ENCODE data around the gene ARRDC5.
"Not testable (repeated sequence)": the region's sequence is repeated elsewhere in the genome, so short reads cannot be mapped to it uniquely, and the experiment has no call there.

Gene ARRDC5

GRCh38 chr19:4892962-4893361 lies 9.7 kb downstream of the ARRDC5 start:
- H2AFZ ChIP-seq (ENCODE audit: low read depth, low read length); H3K36me3 ChIP-seq (ENCODE audit: control insufficient read depth in 1 of 2, insufficient read depth in 2 of 2, low read depth in 1 of 2, low read length in 2 of 2); H3K4ac ChIP-seq (ENCODE audit: low read depth in 1 of 2, low read length in 2 of 2); H3K23ac ChIP-seq (ENCODE audit: low read length in 2 of 2); H2BK120ac ChIP-seq (ENCODE audit: low read depth, low read length); DNase-seq; H3K79me1 ChIP-seq (replicated peaks; ENCODE audit: low read length, poor library complexity, severe bottlenecking); H2AK5ac ChIP-seq (ENCODE audit: low read length, severe bottlenecking); H3K9me3 ChIP-seq (ENCODE audit: control insufficient read depth, low read length); H2BK5ac ChIP-seq (ENCODE audit: low read depth, low read length, poor library complexity, severe bottlenecking); H4K91ac ChIP-seq (ENCODE audit: low read length); H2BK15ac ChIP-seq (ENCODE audit: low read depth, poor library complexity, severe bottlenecking); H3K27ac ChIP-seq (ENCODE audit: low read length, poor library complexity, severe bottlenecking); H3K4me3 ChIP-seq (ENCODE audit: insufficient read depth in 1 of 2, low read depth in 1 of 2, low read length in 2 of 2); H3K18ac ChIP-seq (ENCODE audit: low read depth in 1 of 2, low read length in 2 of 2); H3K27me3 ChIP-seq (ENCODE audit: control insufficient read depth in 1 of 2, insufficient read depth in 1 of 2, low read length in 2 of 2); H3K4me2 ChIP-seq (ENCODE audit: low read length, poor library complexity, severe bottlenecking); H4K8ac ChIP-seq (ENCODE audit: low read length); H3K4me1 ChIP-seq (ENCODE audit: control insufficient read depth, insufficient read depth, low read depth, low read length); H3K14ac ChIP-seq (ENCODE audit: low read length in 2 of 2); H3K9ac ChIP-seq (ENCODE audit: low read length); H2BK12ac ChIP-seq (ENCODE audit: low read length in 2 of 2): not testable (repeated sequence)
- 94% methylated on average over 2 of the region's 11 CpGs for WGBS

GRCh38 chr19:4891066-4891465 lies 11.6 kb downstream of the ARRDC5 start:
- DNase-seq = no peak
- Histone ChIP-seq H3K9me3 (ENCODE audit: control insufficient read depth, low read length) (no peaks in the 10 kb centered on the region), H3K14ac (ENCODE audit: low read length in 2 of 2) (no peak overlapping the region), H3K4me1 (ENCODE audit: control insufficient read depth, insufficient read depth, low read depth, low read length) (peaks cover 2% of the 10 kb centered on the region), H2AK5ac (ENCODE audit: low read length, severe bottlenecking) (no peak overlapping the region), H3K4me2 (ENCODE audit: low read length, poor library complexity, severe bottlenecking) (no peak overlapping the region), H2AFZ (ENCODE audit: low read depth, low read length) (no peak overlapping the region), H3K79me1 (replicated peaks; ENCODE audit: low read length, poor library complexity, severe bottlenecking) (no peaks in the 10 kb centered on the region), H4K91ac (ENCODE audit: low read length) (no peak overlapping the region), H3K36me3 (ENCODE audit: control insufficient read depth in 1 of 2, insufficient read depth in 2 of 2, low read depth in 1 of 2, low read length in 2 of 2) (no peaks in the 10 kb centered on the region), H3K18ac (ENCODE audit: low read depth in 1 of 2, low read length in 2 of 2) (no peak overlapping the region), H3K9ac (ENCODE audit: low read length) (no peak overlapping the region), H3K27me3 (ENCODE audit: control insufficient read depth in 1 of 2, insufficient read depth in 1 of 2, low read length in 2 of 2) (no peaks in the 10 kb centered on the region), H3K27ac (ENCODE audit: low read length, poor library complexity, severe bottlenecking) (no peak overlapping the region), H2BK12ac (ENCODE audit: low read length in 2 of 2) (peak overlapping the region in 1 of 2 experiments; percentile 15), H2BK15ac (ENCODE audit: low read depth, poor library complexity, severe bottlenecking) (no peak overlapping the region), H3K23ac (ENCODE audit: low read length in 2 of 2) (peak overlapping the region in 1 of 2 experiments; percentile 28), H2BK120ac (ENCODE audit: low read depth, low read length) (no peak overlapping the region), H2BK5ac (ENCODE audit: low read depth, low read length, poor library complexity, severe bottlenecking) (no peak overlapping the region), H3K4ac (ENCODE audit: low read depth in 1 of 2, low read length in 2 of 2) (no peak overlapping the region), H4K8ac (ENCODE audit: low read length) (no peak overlapping the region), H3K4me3 (ENCODE audit: insufficient read depth in 1 of 2, low read depth in 1 of 2, low read length in 2 of 2) (no peak overlapping the region)
- 91% methylated on average over 22 of the region's 22 CpGs for WGBS

GRCh38 chr19:4889034-4889815 lies 13.5 kb downstream of the ARRDC5 start:
- WGBS = 94% methylated on average over 11 of the region's 14 CpGs
- Histone ChIP-seq H2BK120ac (ENCODE audit: low read depth, low read length) (no peak overlapping the region), H3K4me3 (ENCODE audit: insufficient read depth in 1 of 2, low read depth in 1 of 2, low read length in 2 of 2) (no peak overlapping the region), H3K4me2 (ENCODE audit: low read length, poor library complexity, severe bottlenecking) (no peak overlapping the region), H3K9ac (ENCODE audit: low read length) (no peak overlapping the region), H4K91ac (ENCODE audit: low read length) (no peak overlapping the region), H3K14ac (ENCODE audit: low read length in 2 of 2) (no peak overlapping the region), H2BK12ac (ENCODE audit: low read length in 2 of 2) (no peak overlapping the region), H3K36me3 (ENCODE audit: control insufficient read depth in 1 of 2, insufficient read depth in 2 of 2, low read depth in 1 of 2, low read length in 2 of 2) (no peaks in the 10 kb centered on the region), H2BK15ac (ENCODE audit: low read depth, poor library complexity, severe bottlenecking) (no peak overlapping the region), H3K4ac (ENCODE audit: low read depth in 1 of 2, low read length in 2 of 2) (no peak overlapping the region), H3K4me1 (ENCODE audit: control insufficient read depth, insufficient read depth, low read depth, low read length) (no peaks in the 10 kb centered on the region), H2AFZ (ENCODE audit: low read depth, low read length) (no peak overlapping the region), H3K9me3 (ENCODE audit: control insufficient read depth, low read length) (no peaks in the 10 kb centered on the region), H3K79me1 (replicated peaks; ENCODE audit: low read length, poor library complexity, severe bottlenecking) (no peaks in the 10 kb centered on the region), H2AK5ac (ENCODE audit: low read length, severe bottlenecking) (no peak overlapping the region), H3K27me3 (ENCODE audit: control insufficient read depth in 1 of 2, insufficient read depth in 1 of 2, low read length in 2 of 2) (no peaks in the 10 kb centered on the region), H4K8ac (ENCODE audit: low read length) (no peak overlapping the region), H2BK5ac (ENCODE audit: low read depth, low read length, poor library complexity, severe bottlenecking) (no peak overlapping the region), H3K18ac (ENCODE audit: low read depth in 1 of 2, low read length in 2 of 2) (no peak overlapping the region), H3K27ac (ENCODE audit: low read length, poor library complexity, severe bottlenecking) (no peak overlapping the region), H3K23ac (ENCODE audit: low read length in 2 of 2) (no peak overlapping the region)
- DNase-seq = no peak

- H2AK5ac ChIP-seq (ENCODE audit: low read length, severe bottlenecking); H3K27me3 ChIP-seq (ENCODE audit: control insufficient read depth in 1 of 2, insufficient read depth in 1 of 2, low read length in 2 of 2); H3K9ac ChIP-seq (ENCODE audit: low read length); H3K4ac ChIP-seq (ENCODE audit: low read depth in 1 of 2, low read length in 2 of 2); H3K9me3 ChIP-seq (ENCODE audit: control insufficient read depth, low read length); H4K8ac ChIP-seq (ENCODE audit: low read length); H3K36me3 ChIP-seq (ENCODE audit: control insufficient read depth in 1 of 2, insufficient read depth in 2 of 2, low read depth in 1 of 2, low read length in 2 of 2); H3K14ac ChIP-seq (ENCODE audit: low read length in 2 of 2); H3K23ac ChIP-seq (ENCODE audit: low read length in 2 of 2); H2BK120ac ChIP-seq (ENCODE audit: low read depth, low read length); H2AFZ ChIP-seq (ENCODE audit: low read depth, low read length); H3K4me2 ChIP-seq (ENCODE audit: low read length, poor library complexity, severe bottlenecking); DNase-seq; H2BK5ac ChIP-seq (ENCODE audit: low read depth, low read length, poor library complexity, severe bottlenecking); H3K4me1 ChIP-seq (ENCODE audit: control insufficient read depth, insufficient read depth, low read depth, low read length); H3K79me1 ChIP-seq (replicated peaks; ENCODE audit: low read length, poor library complexity, severe bottlenecking); H3K18ac ChIP-seq (ENCODE audit: low read depth in 1 of 2, low read length in 2 of 2); H2BK15ac ChIP-seq (ENCODE audit: low read depth, poor library complexity, severe bottlenecking); H3K27ac ChIP-seq (ENCODE audit: low read length, poor library complexity, severe bottlenecking); H3K4me3 ChIP-seq (ENCODE audit: insufficient read depth in 1 of 2, low read depth in 1 of 2, low read length in 2 of 2); H2BK12ac ChIP-seq (ENCODE audit: low read length in 2 of 2); H4K91ac ChIP-seq (ENCODE audit: low read length): not testable (repeated sequence)
- no CpG with 5 or more reads among the region's 6 CpGs for WGBS
Observed at GRCh38 chr19:4887803-4888202, 14.9 kb downstream of the ARRDC5 start.
